ENCODE measurements around the gene SCNM1. TPM values are rescaled to one million over a fixed set of nuclear protein-coding genes. Genes with fewer than 3 reads are reported as not detected.
"Not testable (repeated sequence)": the region's sequence is repeated elsewhere in the genome, so short reads cannot be mapped to it uniquely, and the experiment has no call there.

SCNM1 gene
- total RNA-seq, 2 donors from 2014 or later = 16.2 to 28.0 TPM

DNA sequence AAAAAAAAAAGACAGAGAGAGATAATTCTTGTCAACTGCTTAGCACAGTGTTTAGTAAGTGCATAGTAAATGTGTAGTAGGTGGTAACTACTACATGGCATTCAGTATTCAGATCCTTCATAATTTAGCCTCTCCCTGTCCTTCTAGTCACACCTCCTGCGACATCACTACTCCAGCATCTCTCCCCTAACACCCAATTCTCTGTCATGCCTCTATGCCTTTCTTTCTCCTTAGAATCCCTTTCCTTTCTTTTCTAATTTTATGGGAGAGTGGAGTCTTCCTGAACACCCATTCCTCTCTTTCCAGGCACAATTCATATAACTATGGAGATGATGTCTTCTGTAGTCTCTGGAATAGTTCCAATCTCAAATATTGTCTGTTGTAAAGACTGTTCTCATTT, 27.9 kb downstream of the SCNM1 start:
- DNase-seq (no peak), ATAC-seq (no peak)
- TF ChIP-seq, protein P1, sequence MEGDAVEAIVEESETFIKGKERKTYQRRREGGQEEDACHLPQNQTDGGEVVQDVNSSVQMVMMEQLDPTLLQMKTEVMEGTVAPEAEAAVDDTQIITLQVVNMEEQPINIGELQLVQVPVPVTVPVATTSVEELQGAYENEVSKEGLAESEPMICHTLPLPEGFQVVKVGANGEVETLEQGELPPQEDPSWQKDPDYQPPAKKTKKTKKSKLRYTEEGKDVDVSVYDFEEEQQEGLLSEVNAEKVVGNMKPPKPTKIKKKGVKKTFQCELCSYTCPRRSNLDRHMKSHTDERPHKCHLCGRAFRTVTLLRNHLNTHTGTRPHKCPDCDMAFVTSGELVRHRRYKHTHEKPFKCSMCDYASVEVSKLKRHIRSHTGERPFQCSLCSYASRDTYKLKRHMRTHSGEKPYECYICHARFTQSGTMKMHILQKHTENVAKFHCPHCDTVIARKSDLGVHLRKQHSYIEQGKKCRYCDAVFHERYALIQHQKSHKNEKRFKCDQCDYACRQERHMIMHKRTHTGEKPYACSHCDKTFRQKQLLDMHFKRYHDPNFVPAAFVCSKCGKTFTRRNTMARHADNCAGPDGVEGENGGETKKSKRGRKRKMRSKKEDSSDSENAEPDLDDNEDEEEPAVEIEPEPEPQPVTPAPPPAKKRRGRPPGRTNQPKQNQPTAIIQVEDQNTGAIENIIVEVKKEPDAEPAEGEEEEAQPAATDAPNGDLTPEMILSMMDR (IDR thresholded peaks at IDR 0.05) = no peak
- Histone ChIP-seq H3K9me3 (no peaks in the 10 kb centered on the region), H3K4me1 (peaks cover 22% of the 10 kb centered on the region), H3K27ac (no peak overlapping the region), H3K4me3 (no peak overlapping the region), H3K36me3 (replicated peaks in 1 of 2; ENCODE audit: insufficient read depth in 1 of 2, low read depth in 2 of 2) (no peaks in the 10 kb centered on the region), H3K27me3 (no peaks in the 10 kb centered on the region)
- WGBS, 2 donors = 75 to 88% methylated on average over 1 of the region's 1 CpG
- intact Hi-C loops (cut with DNase I) = no loop called here

- H3K36me3 ChIP-seq (replicated peaks in 1 of 2; ENCODE audit: insufficient read depth in 1 of 2, low read depth in 2 of 2); H3K27me3 ChIP-seq; H3K9me3 ChIP-seq; intact Hi-C loops (cut with DNase I); H3K4me3 ChIP-seq: not testable (repeated sequence)
- ATAC-seq = peak; percentile 31
- peaks cover 24% of the 10 kb centered on the region for H3K4me1 ChIP-seq
- H3K27ac ChIP-seq = peak overlapping the region in 2 of 4 donors; percentile 81 to 90
- peak; percentile 60 to 81 (median 71) for DNase-seq
- 66 to 69% methylated on average over 17 of the region's 17 CpGs for WGBS, 2 donors
These were observed 29.1 kb downstream of the SCNM1 start for GRCh38 chr1:151194894-151195594.

GRCh38 chr1:151196292-151196800, 30.4 kb downstream of the SCNM1 start:
- intact Hi-C loops (cut with DNase I) = no loop called here
- 24 to 36% methylated on average over 14 of the region's 14 CpGs for WGBS, 2 donors
- no peak overlapping the region for H3K4me3 ChIP-seq

GRCh38 chr1:151197863-151198253, 31.9 kb downstream of the SCNM1 start:
- DNase-seq = peak in 2 of 4 donors; percentile 27 to 31
- Histone ChIP-seq H3K27ac (peak overlapping the region; percentile 84 to 93 (median 91)), H3K27me3 (no peaks in the 10 kb centered on the region), H3K9me3 (no peaks in the 10 kb centered on the region), H3K36me3 (replicated peaks in 1 of 2; ENCODE audit: insufficient read depth in 1 of 2, low read depth in 2 of 2) (no peaks in the 10 kb centered on the region), H3K4me1 (peaks cover 26% of the 10 kb centered on the region), H3K4me3 (no peak overlapping the region)
- ATAC-seq = peak; percentile 10
- intact Hi-C loops (cut with DNase I) = no loop called here
- 3 to 5% methylated on average over 10 of the region's 10 CpGs for WGBS, 2 donors
- TF ChIP-seq, protein P1 (IDR thresholded peaks at IDR 0.05) = no peak
- TF ChIP-seq POLR2A (IDR thresholded peaks at IDR 0.05) = no peak

More at GRCh38 chr1:151196292-151196800, 30.4 kb downstream of the SCNM1 start:
- no peaks in the 10 kb centered on the region for H3K9me3 ChIP-seq
- peaks cover 26% of the 10 kb centered on the region for H3K4me1 ChIP-seq
- DNase-seq (peak; percentile 78 to 88 (median 82)), ATAC-seq (peak; percentile 39)
- H3K27ac ChIP-seq = peak overlapping the region; percentile 47 to 90 (median 70)
- TF ChIP-seq POLR2A (IDR thresholded peaks at IDR 0.05) = peak in 1 of 3 donors; percentile 8
- TF ChIP-seq, protein P1 (IDR thresholded peaks at IDR 0.05) = peak; percentile 27 to 78 (median 76)
- no peaks in the 10 kb centered on the region for H3K36me3 ChIP-seq (replicated peaks in 1 of 2; ENCODE audit: insufficient read depth in 1 of 2, low read depth in 2 of 2)
- H3K27me3 ChIP-seq = no peaks in the 10 kb centered on the region

- intact Hi-C loops (cut with DNase I) = no loop called here
- Histone ChIP-seq H3K36me3 (replicated peaks in 1 of 2; ENCODE audit: insufficient read depth in 1 of 2, low read depth in 2 of 2) (no peaks in the 10 kb centered on the region), H3K4me3 (peak within 1 kb of the TSS; percentile 57 to 88), H3K27ac (peak within 1 kb of the TSS; percentile 84 to 93 (median 91)), H3K4me1 (peaks cover 26% of the 10 kb centered on the region), H3K27me3 (no peaks in the 10 kb centered on the region), H3K9me3 (no peaks in the 10 kb centered on the region)
- TF ChIP-seq POLR2A (IDR thresholded peaks at IDR 0.05) = peak; percentile 60 to 88 (median 86)
- TF ChIP-seq, protein P1 (IDR thresholded peaks at IDR 0.05) = no peak
- WGBS, 2 donors = 1% methylated on average over 51 to 60 of the region's 60 CpGs
- peak; percentile 90 for ATAC-seq
- peak; percentile 97 to 98 (median 98) for DNase-seq
These were observed 32.5 kb downstream of the SCNM1 start, which contains the start of gene PIP5K1A for GRCh38 chr1:151198254-151199127. Gene PIP5K1A (plus strand): TSS chr1:151198552. CDS start chr1:151198997, 445 bp downstream.

Data from body of pancreas (tissue), 4 donors.